PC-9 (cell line): ENCODE results near the gene SURF4. TPM values are rescaled to one million over a fixed set of nuclear protein-coding genes. Genes with fewer than 3 reads are reported as not detected.

Experiments
- BruUV-seq: library from RNA; stranded (reverse); fragments of 400-500 nt; replicated peaks from 2 replicates; lab custom pipeline; 2021; lab: Mats Ljungman, UMichigan
- CTCF ChIA-PET: fragments of 300-600 bp; sonication (Branson Sonifier 250); formaldehyde crosslinking; loops from one replicate; lab custom pipeline; 2022; ENCODE audit warnings: antibody characterized with exemption; lab: Charles Lee
- POLR2A ChIA-PET: fragments of 300-600 bp; sonication (Branson Sonifier 250); formaldehyde crosslinking; loops from one replicate; lab custom pipeline; 2022; ENCODE audit warnings: antibody characterized with exemption; ENCODE audit not compliant: unreplicated experiment; lab: Charles Lee
- DNase-seq, 2 experiments: peaks; one replicate each; pipeline versions ENCODE4 v3.0.0 to v3.0.0-alpha.2; 2015 to 2022; ENCODE audit warnings: mixed read lengths in 1 of 2
- H2AFZ ChIP-seq: fragments of 200-600 bp; sonication (generic); 2 replicates; pipeline ENCODE4 v1.8.1; 2017; ENCODE audit warnings: antibody characterized with exemption
- H3F3A ChIP-seq: fragments of 200-600 bp; sonication (generic); 2 replicates; pipeline ENCODE4 v1.8.1; 2017; ENCODE audit warnings: antibody characterized with exemption, mild to moderate bottlenecking, low read depth; ENCODE audit not compliant: insufficient read depth
- H3K27ac ChIP-seq: fragments of 200-600 bp; sonication (generic); 2 replicates; pipeline ENCODE4 v1.6.1; 2016; ENCODE audit warnings: mixed run types
- H3K27me3 ChIP-seq: fragments of 200-600 bp; sonication (generic); 2 replicates; pipeline ENCODE4 v1.6.1; 2016; ENCODE audit warnings: low read depth, mixed run types; ENCODE audit not compliant: insufficient read depth
- H3K36me3 ChIP-seq: fragments of 200-600 bp; sonication (generic); 2 replicates; pipeline ENCODE4 v1.6.1; 2016; ENCODE audit warnings: low read depth, mixed run types
- H3K4me1 ChIP-seq: fragments of 200-600 bp; sonication (generic); replicated peaks from 2 replicates; pipeline ENCODE4 v1.6.1; 2016; ENCODE audit warnings: mixed run types; ENCODE audit not compliant: insufficient read depth
- H3K4me2 ChIP-seq: fragments of 200-600 bp; sonication (generic); 2 replicates; pipeline ENCODE4 v1.6.1; 2017; ENCODE audit warnings: mixed run types
- H3K4me3 ChIP-seq: fragments of 200-600 bp; sonication (generic); 2 replicates; pipeline ENCODE4 v1.6.1; 2016; ENCODE audit warnings: mixed run types
- H3K79me2 ChIP-seq: fragments of 200-600 bp; sonication (generic); 2 replicates; pipeline ENCODE4 v1.6.1; 2017; ENCODE audit warnings: low read depth, mixed run types
- H3K9me2 ChIP-seq: fragments of 200-600 bp; sonication (generic); 2 replicates; pipeline ENCODE4 v1.8.1; 2017; ENCODE audit warnings: mild to moderate bottlenecking; ENCODE audit not compliant: insufficient read depth
- H3K9me3 ChIP-seq: fragments of 200-600 bp; sonication (generic); 2 replicates; pipeline ENCODE4 v1.8.1; 2016; ENCODE audit warnings: low read depth; ENCODE audit not compliant: insufficient read depth
- H4K20me1 ChIP-seq: fragments of 200-600 bp; sonication (generic); 2 replicates; pipeline ENCODE4 v1.8.1; 2017; ENCODE audit not compliant: insufficient read depth
- CTCF ChIP-seq: fragments of 200-600 bp; sonication (generic); conservative IDR thresholded peaks from 2 replicates; pipeline ENCODE4 v1.6.1; 2017; ENCODE audit warnings: mixed run types, antibody characterized with exemption, mild to moderate bottlenecking, moderate library complexity
- EZH2 ChIP-seq: fragments of 200-600 bp; sonication (generic); IDR thresholded peaks from 2 replicates; pipeline ENCODE4 v1.8.0; 2017; ENCODE audit warnings: antibody characterized with exemption, low read depth
- intact Hi-C: fragments of 100-400 bp; cut with micrococcal nuclease; formaldehyde crosslinking; loops from one replicate; pipeline ENCODE4 v1.10.0; 2022; ENCODE audit not compliant: unreplicated experiment
- total RNA-seq: library from RNA; stranded (reverse); gene quantifications from 2 replicates; pipeline ENCODE4 v1.2.3, GENCODE V29; 2021

The SURF4 gene
- total RNA-seq, 1 experiment from 2014 or later: 199 TPM

GRCh38 chr9:133375116-133375723 lies 640 bp downstream of the SURF4 start:
- H3K27me3 ChIP-seq: no peaks in the 10 kb centered on the region
- DNase-seq: peak; percentile 30 to 50
- peak overlapping the region; percentile 81 for H3K4me2 ChIP-seq
- TF ChIP-seq EZH2 (no peak), CTCF (no peak; the same call in 1 of the 2 replicates)
- ChIA-PET POLR2A (interaction anchor here (0.7 kb wide), 2 partner anchors 73 to 272 kb away, joined by 3 to 4 read pairs; no protein-coding TSS in a partner anchor), CTCF (interaction anchor here (0.5 kb wide), 1 partner anchor 181 kb away, joined by 9 read pairs; no protein-coding TSS in a partner anchor)
- peaks cover 53% of the 10 kb centered on the region for H3K79me2 ChIP-seq
- no TSS peak for BruUV-seq
- H3K27ac ChIP-seq: peak overlapping the region; percentile 59; the same call in 1 of the 2 replicates
- peaks cover 36% of the 10 kb centered on the region for H3K4me1 ChIP-seq
- H2AFZ ChIP-seq: 0 out of 2 replicates have a peak overlapping the region, but pooled peaks have one; percentile 20
- H3K4me3 ChIP-seq: peak overlapping the region; percentile 69
- H3K9me3 ChIP-seq: no peaks in the 10 kb centered on the region
- peaks cover 9% of the 10 kb centered on the region for H3K36me3 ChIP-seq
- no peaks in the 10 kb centered on the region for H3K9me2 ChIP-seq
- peaks cover 47% of the 10 kb centered on the region for H4K20me1 ChIP-seq
- intact Hi-C loops: loop anchor here (2.0 kb wide), 1 partner anchor 18 kb away; the partner anchor contains the start of genes SURF1 and SURF2
- H3F3A ChIP-seq: peaks cover 13% of the 10 kb centered on the region

- TF ChIP-seq EZH2: no peak
- no peak for TF ChIP-seq CTCF
- intact Hi-C loops: loop anchor here (2.0 kb wide), 1 partner anchor 18 kb away; the partner anchor contains the start of genes SURF1 and SURF2
- ChIA-PET POLR2A (interaction anchor here (0.7 kb wide), 2 partner anchors 74 to 272 kb away, joined by 3 to 4 read pairs; no protein-coding TSS in a partner anchor), CTCF (interaction anchor here (0.7 kb wide), 1 partner anchor 187 kb away, joined by 3 read pairs; no protein-coding TSS in a partner anchor)
- no TSS peak for BruUV-seq
- Histone ChIP-seq H3K27me3 (no peaks in the 10 kb centered on the region), H3K27ac (0 out of 2 replicates have a peak overlapping the region, but pooled peaks have one; percentile 59), H3K4me1 (peaks cover 36% of the 10 kb centered on the region), H2AFZ (0 out of 2 replicates have a peak overlapping the region, but pooled peaks have one; percentile 20), H3K4me2 (peak overlapping the region; percentile 81), H3K36me3 (peaks cover 9% of the 10 kb centered on the region), H4K20me1 (peaks cover 52% of the 10 kb centered on the region), H3F3A (peaks cover 13% of the 10 kb centered on the region), H3K79me2 (peaks cover 59% of the 10 kb centered on the region), H3K9me3 (no peaks in the 10 kb centered on the region), H3K4me3 (peak overlapping the region; percentile 69), H3K9me2 (no peaks in the 10 kb centered on the region)
- no peak for DNase-seq
These were observed 1.2 kb downstream of the SURF4 start for GRCh38 chr9:133374612-133375115.

DNA sequence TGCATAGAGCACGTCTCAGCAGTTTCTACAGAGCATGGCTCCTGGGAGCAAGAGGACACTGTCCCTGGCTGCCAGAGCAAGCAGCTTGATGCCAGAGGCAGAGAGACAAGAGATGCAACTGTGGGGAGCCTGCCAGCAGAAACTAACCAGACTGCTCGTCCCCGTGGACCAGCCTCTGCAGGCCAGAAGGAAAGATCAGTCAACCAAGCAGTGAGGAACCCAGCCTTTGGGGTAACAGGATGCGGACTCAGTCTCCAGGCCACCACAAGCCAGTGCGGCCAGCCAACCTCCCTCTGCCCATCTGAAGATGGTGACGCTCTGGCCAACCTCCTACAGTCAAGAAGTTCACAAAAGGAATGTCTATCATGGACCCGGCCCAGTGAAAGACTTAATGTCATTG lies 3.7 kb downstream of the SURF4 start:
- Histone ChIP-seq H4K20me1 (peaks cover 77% of the 10 kb centered on the region), H3K9me2 (no peaks in the 10 kb centered on the region), H3K36me3 (peaks cover 9% of the 10 kb centered on the region), H3K4me2 (no peak overlapping the region), H3K9me3 (no peaks in the 10 kb centered on the region), H2AFZ (no peak overlapping the region), H3K79me2 (peaks cover 84% of the 10 kb centered on the region), H3K27me3 (no peaks in the 10 kb centered on the region), H3K27ac (no peak overlapping the region), H3K4me1 (peaks cover 16% of the 10 kb centered on the region), H3K4me3 (no peak overlapping the region), H3F3A (peaks cover 7% of the 10 kb centered on the region; the same call in 1 of the 2 replicates)
- no TSS peak for BruUV-seq
- CTCF ChIA-PET: no interaction called here
- POLR2A ChIA-PET: no interaction called here
- DNase-seq: no peak
- no peak for TF ChIP-seq CTCF
- TF ChIP-seq EZH2: no peak
- intact Hi-C loops: no loop called here
